T follicular helper cell (primary cell): ENCODE results near the gene PXMP2.

Experiments used
- DNase-seq: peaks from one replicate; pipeline ENCODE4 v3.0.0-alpha.2; 2020; ENCODE audit warnings: low read depth

The PXMP2 gene

GRCh38 chr12:132723015-132723763, 35.8 kb downstream of the PXMP2 start:
- DNase-seq, result no peak

GRCh38 chr12:132723764-132724140, 36.4 kb downstream of the PXMP2 start:
- DNase-seq, result no peak

- no peak for DNase-seq
These were observed 37.3 kb downstream of the PXMP2 start for GRCh38 chr12:132724506-132725241.

- DNase-seq, result no peak
These were observed 39.0 kb downstream of the PXMP2 start for GRCh38 chr12:132726386-132726785.

- no peak for DNase-seq
These were observed 39.9 kb downstream of the PXMP2 start for GRCh38 chr12:132727091-132727794.

- DNase-seq, result no peak
These were observed 41.1 kb downstream of the PXMP2 start for GRCh38 chr12:132728502-132728901.

- DNase-seq, result no peak
These were observed 42.3 kb downstream of the PXMP2 start for GRCh38 chr12:132729541-132730320.

GRCh38 chr12:132730353-132730752, 43.0 kb downstream of the PXMP2 start:
- DNase-seq, result no peak

- DNase-seq, result no peak
These were observed 44.2 kb downstream of the PXMP2 start for GRCh38 chr12:132731574-132731973.

GRCh38 chr12:132734206-132734605, 46.8 kb downstream of the PXMP2 start:
- no peak for DNase-seq

GRCh38 chr12:132735496-132735895, 48.1 kb downstream of the PXMP2 start:
- no peak for DNase-seq

- DNase-seq, result no peak
These were observed 49.0 kb downstream of the PXMP2 start for GRCh38 chr12:132736378-132736777.

GRCh38 chr12:132736913-132737312, 49.5 kb downstream of the PXMP2 start:
- no peak for DNase-seq

GRCh38 chr12:132739600-132740312, 52.4 kb downstream of the PXMP2 start:
- no peak for DNase-seq

- DNase-seq, result no peak
These were observed 52.9 kb downstream of the PXMP2 start for GRCh38 chr12:132740313-132740646.

- DNase-seq, result no peak
These were observed 53.3 kb downstream of the PXMP2 start for GRCh38 chr12:132740652-132741051.

- no peak for DNase-seq
These were observed 54.2 kb downstream of the PXMP2 start for GRCh38 chr12:132741620-132742019.

- DNase-seq, result no peak
These were observed 56.4 kb downstream of the PXMP2 start for GRCh38 chr12:132743831-132744230.

- DNase-seq, result no peak
These were observed 59.2 kb downstream of the PXMP2 start for GRCh38 chr12:132746613-132747012.

GRCh38 chr12:132747395-132747794, 60.0 kb downstream of the PXMP2 start:
- no peak for DNase-seq

- no peak for DNase-seq
These were observed 60.5 kb downstream of the PXMP2 start for GRCh38 chr12:132747896-132748295.

GRCh38 chr12:132748319-132748718, 60.9 kb downstream of the PXMP2 start:
- no peak for DNase-seq
